HG03139 (cell line): ENCODE results near the gene TRIM69.
"Not testable (repeated sequence)": the region's sequence is repeated elsewhere in the genome, so short reads cannot be mapped to it uniquely, and the experiment has no call there.

Experiments
- ATAC-seq: cut with Tn5 transposase; IDR thresholded peaks from one replicate; pipeline ENCODE4 v1.9.1; 2021; ENCODE audit not compliant: unreplicated experiment

The TRIM69 gene

GRCh38 chr15:44736181-44736765 is at the start of gene TRIM69:
TRIM69 (plus strand) TSS chr15:44736528; CDS start chr15:44736705, 177 bp downstream.
- ATAC-seq: no peak

- ATAC-seq: not testable (repeated sequence)
Observed at GRCh38 chr15:44689318-44689717, 47.0 kb upstream of the TRIM69 start.

- ATAC-seq: not testable (repeated sequence)
Observed at GRCh38 chr15:44690245-44690644, 46.1 kb upstream of the TRIM69 start.

GRCh38 chr15:44692659-44693058 is 43.7 kb upstream of the TRIM69 start:
- no peak for ATAC-seq

- ATAC-seq: no peak
Observed at GRCh38 chr15:44694416-44694815, 41.9 kb upstream of the TRIM69 start.

- ATAC-seq: no peak
Observed at GRCh38 chr15:44695294-44695693, 41.0 kb upstream of the TRIM69 start.

GRCh38 chr15:44697014-44697413 is 39.3 kb upstream of the TRIM69 start:
- ATAC-seq: no peak

- no peak for ATAC-seq
Observed at GRCh38 chr15:44698641-44699040, 37.7 kb upstream of the TRIM69 start.

GRCh38 chr15:44700676-44701075 is 35.7 kb upstream of the TRIM69 start:
- ATAC-seq: not testable (repeated sequence)

GRCh38 chr15:44705986-44706385 is 30.3 kb upstream of the TRIM69 start:
- ATAC-seq: no peak

GRCh38 chr15:44706401-44706800 is 29.9 kb upstream of the TRIM69 start:
- ATAC-seq: no peak

- ATAC-seq: no peak
Observed at GRCh38 chr15:44706946-44707636, 29.2 kb upstream of the TRIM69 start.

GRCh38 chr15:44710236-44711095 is 25.9 kb upstream of the TRIM69 start:
- ATAC-seq: no peak

- ATAC-seq: peak; percentile 72
Observed at GRCh38 chr15:44711096-44711742, 25.1 kb upstream of the TRIM69 start, which contains the start of the genes B2M and PATL2. B2M (plus strand) TSS chr15:44711517; CDS start chr15:44711547, 30 bp downstream. PATL2 (minus strand) TSS chr15:44711323; CDS start chr15:44676490, 34,833 bp downstream.

- ATAC-seq: peak; percentile 5
Observed at GRCh38 chr15:44711743-44712345, 24.5 kb upstream of the TRIM69 start.

- no peak for ATAC-seq
Observed at GRCh38 chr15:44712346-44713005, 23.9 kb upstream of the TRIM69 start.

- ATAC-seq: no peak
Observed at GRCh38 chr15:44713006-44713966, 23.0 kb upstream of the TRIM69 start.

- ATAC-seq: no peak
Observed at GRCh38 chr15:44715142-44715796, 21.1 kb upstream of the TRIM69 start.
